Stimulated activated CD4-positive, alpha-beta T cell treated with anti-CD3 and anti-CD28 coated beads, Interleukin-1b, Interleukin-23, amount 100 ng/mL, for 48 hours (primary cell): ENCODE results near the gene TTN.

ENCODE experiments used
- DNase-seq: peaks from one replicate; pipeline ENCODE4 v3.0.0-alpha.2; 2020

The TTN gene

GRCh38 chr2:178641498-178641897 lies 165.7 kb downstream of the TTN start:
- DNase-seq: no peak

GRCh38 chr2:178635897-178636296 lies 171.3 kb downstream of the TTN start:
- DNase-seq: no peak

GRCh38 chr2:178632729-178633128 lies 174.5 kb downstream of the TTN start:
- DNase-seq: no peak

GRCh38 chr2:178630581-178630980 lies 176.6 kb downstream of the TTN start:
- no peak for DNase-seq

GRCh38 chr2:178629463-178629862 lies 177.8 kb downstream of the TTN start:
- no peak for DNase-seq

GRCh38 chr2:178628605-178629004 lies 178.6 kb downstream of the TTN start:
- DNase-seq: no peak

- DNase-seq: no peak
These were observed 179.8 kb downstream of the TTN start for GRCh38 chr2:178627401-178627800.

- no peak for DNase-seq
These were observed 191.3 kb downstream of the TTN start for GRCh38 chr2:178615969-178616368.

GRCh38 chr2:178602901-178603300 lies 204.3 kb downstream of the TTN start:
- DNase-seq: no peak

GRCh38 chr2:178592655-178593054 lies 214.6 kb downstream of the TTN start:
- no peak for DNase-seq

GRCh38 chr2:178589335-178589734 lies 217.9 kb downstream of the TTN start:
- DNase-seq: no peak

- DNase-seq: no peak
These were observed 222.6 kb downstream of the TTN start for GRCh38 chr2:178584666-178585065.

GRCh38 chr2:178579006-178579405 lies 228.2 kb downstream of the TTN start:
- no peak for DNase-seq

- no peak for DNase-seq
These were observed 232.4 kb downstream of the TTN start for GRCh38 chr2:178574789-178575188.

GRCh38 chr2:178568227-178568626 lies 239.0 kb downstream of the TTN start:
- DNase-seq: no peak

- DNase-seq: no peak
These were observed 254.2 kb downstream of the TTN start for GRCh38 chr2:178553047-178553446.

GRCh38 chr2:178550352-178550751 lies 256.9 kb downstream of the TTN start:
- no peak for DNase-seq

GRCh38 chr2:178542569-178542968 lies 264.7 kb downstream of the TTN start:
- no peak for DNase-seq

GRCh38 chr2:178542161-178542560 lies 265.1 kb downstream of the TTN start:
- DNase-seq: no peak

GRCh38 chr2:178536037-178536436 lies 271.2 kb downstream of the TTN start:
- DNase-seq: no peak

- DNase-seq: no peak
These were observed 276.1 kb downstream of the TTN start for GRCh38 chr2:178531168-178531567.

- DNase-seq: peak; percentile 69
These were observed 276.5 kb downstream of the TTN start for GRCh38 chr2:178530625-178531142.

- DNase-seq: no peak
These were observed 277.1 kb downstream of the TTN start for GRCh38 chr2:178530131-178530530.

GRCh38 chr2:178529194-178529593 lies 278.0 kb downstream of the TTN start:
- no peak for DNase-seq

GRCh38 chr2:178528647-178529046 lies 278.6 kb downstream of the TTN start:
- DNase-seq: no peak

GRCh38 chr2:178527592-178527991 lies 279.6 kb downstream of the TTN start:
- no peak for DNase-seq
